HCT116 (cell line): Measurements from ENCODE around the gene NOP14. TPM values are rescaled to one million over a fixed set of nuclear protein-coding genes. Genes with fewer than 3 reads are reported as not detected.

Experiments
- ATAC-seq: fragments of 200-7000 bp; cut with Tn5 transposase; 2 replicates; pipeline ENCODE4 v1.9.1; 2020; ENCODE audit warnings: mild to moderate bottlenecking, moderate library complexity
- BruUV-seq: library from RNA; stranded (reverse); fragments of 400-500 nt; replicated peaks from 2 replicates; lab custom pipeline; 2021; lab: Mats Ljungman, UMichigan
- CTCF ChIA-PET: fragments of 300-600 bp; sonication (Branson Sonifier 250); formaldehyde crosslinking; loops from one replicate; lab custom pipeline; 2021; ENCODE audit warnings: antibody characterized with exemption; lab: Charles Lee
- POLR2A ChIA-PET: fragments of 300-600, 350-600 bp; sonication (Branson Sonifier 250); formaldehyde crosslinking; loops from one replicate; lab custom pipeline; 2021; ENCODE audit warnings: antibody characterized with exemption; lab: Charles Lee
- RAD21 ChIA-PET, 2 experiments: fragments of 300-600 bp; sonication (Branson Sonifier 250); formaldehyde crosslinking; loops; one replicate each; lab custom pipeline; 2023; ENCODE audit warnings: low total read pairs in 2 of 2; ENCODE audit not compliant: uncharacterized antibody in 2 of 2, unreplicated experiment in 2 of 2, low non-redundant PET in 1 of 2; lab: Charles Lee
- DNase-seq: peaks from one replicate; pipeline ENCODE4 v3.0.0-alpha.2; 2010; ENCODE audit warnings: low read depth, low spot score
- H2AFZ ChIP-seq: fragments of 200-600 bp; shearing (Covaris generic), sonication (generic); 2 replicates; pipeline ENCODE4 v1.6.1; 2017; ENCODE audit warnings: low read depth, mixed run types, mixed read lengths, antibody characterized with exemption, low read length; ENCODE audit not compliant: poor library complexity, severe bottlenecking
- H3K27ac ChIP-seq: 2 replicates; pipeline ENCODE4 v1.5.1; 2012; ENCODE audit warnings: low read depth, low read length
- H3K27me3 ChIP-seq: fragments of 200-600 bp; sonication (generic); 2 replicates; pipeline ENCODE4 v1.6.1; 2016; ENCODE audit warnings: mixed run types, low read length, mixed read lengths; ENCODE audit not compliant: insufficient read depth
- H3K36me3 ChIP-seq, 2 experiments: fragments of 200-500 bp in 1 of 2; fragments of 200-600 bp in 1 of 2; sonication (Bioruptor generic) in 1 of 2; sonication (generic) in 1 of 2; 2 replicates each; pipeline versions ENCODE4 v1.5.1 to v1.6.1; 2014 to 2016; ENCODE audit warnings: low read length in 2 of 2, inconsistent platforms in 1 of 2, mixed read lengths in 1 of 2, mixed run types in 1 of 2; ENCODE audit not compliant: insufficient read depth in 2 of 2, control insufficient read depth in 1 of 2
- H3K4me1 ChIP-seq, 2 experiments: fragments of 200-600 bp in 1 of 2; sonication (generic) in 1 of 2; 2 replicates each; pipeline versions ENCODE4 v1.5.1 to v1.6.1; 2012 to 2017; ENCODE audit warnings: low read length in 2 of 2, inconsistent platforms in 1 of 2, mild to moderate bottlenecking in 1 of 2, mixed read lengths in 1 of 2, mixed run types in 1 of 2, moderate library complexity in 1 of 2; ENCODE audit not compliant: insufficient read depth in 2 of 2, control insufficient read depth in 1 of 2
- H3K4me2 ChIP-seq: fragments of 200-600 bp; sonication (generic); 2 replicates; pipeline ENCODE4 v1.6.1; 2017; ENCODE audit warnings: mixed run types, low read length, mixed read lengths
- H3K4me3 ChIP-seq, 2 experiments: fragments of 200-600 bp in 1 of 2; sonication (generic) in 1 of 2; replicated peaks in 1 of 2; 2 replicates each; pipeline ENCODE4 v1.5.1; 2011 to 2016; ENCODE audit warnings: low read length in 2 of 2, control low read depth in 1 of 2, low read depth in 1 of 2, mild to moderate bottlenecking in 1 of 2, mixed read lengths in 1 of 2, mixed run types in 1 of 2
- H3K79me2 ChIP-seq: fragments of 200-600 bp; sonication (generic); 2 replicates; pipeline ENCODE4 v1.6.1; 2017; ENCODE audit warnings: mild to moderate bottlenecking, mixed run types, low read length, moderate library complexity, mixed read lengths; ENCODE audit not compliant: insufficient read depth
- H3K9ac ChIP-seq: fragments of 200-600 bp; sonication (generic); 2 replicates; pipeline ENCODE4 v1.6.1; 2016; ENCODE audit warnings: low read length, mixed read lengths
- H3K9me2 ChIP-seq: fragments of 200-600 bp; sonication (generic), shearing (Covaris generic); 2 replicates; pipeline ENCODE4 v1.6.1; 2017; ENCODE audit warnings: mixed run types, mild to moderate bottlenecking, moderate library complexity; ENCODE audit not compliant: insufficient read depth
- H3K9me3 ChIP-seq, 2 experiments: fragments of 200-500 bp in 1 of 2; fragments of 200-600 bp in 1 of 2; sonication (Bioruptor generic) in 1 of 2; sonication (generic) in 1 of 2; 2 replicates each; pipeline ENCODE4 v1.6.1; 2014 to 2017; ENCODE audit warnings: low read length in 2 of 2, mixed read lengths in 2 of 2, inconsistent platforms in 1 of 2, low read depth in 1 of 2, mild to moderate bottlenecking in 1 of 2, mixed run types in 1 of 2, moderate library complexity in 1 of 2; ENCODE audit not compliant: control insufficient read depth in 1 of 2, insufficient read depth in 1 of 2
- H4K20me1 ChIP-seq: fragments of 200-600 bp; sonication (generic), shearing (Covaris generic); 2 replicates; pipeline ENCODE4 v1.6.1; 2017; ENCODE audit warnings: mixed run types, mild to moderate bottlenecking, moderate library complexity; ENCODE audit not compliant: insufficient read depth
- ATF3 ChIP-seq: IDR thresholded peaks from 2 replicates; pipeline ENCODE4 v1.6.1; 2012
- CBX3 ChIP-seq: IDR thresholded peaks from 2 replicates; pipeline ENCODE4 v1.6.1; 2012; ENCODE audit warnings: low read depth
- CEBPB ChIP-seq: IDR thresholded peaks from 2 replicates; pipeline ENCODE4 v1.6.1; 2012; ENCODE audit warnings: low read depth
- CTCF ChIP-seq, 3 experiments: fragments of 200-600 bp in 1 of 3; sonication (generic) in 1 of 3; IDR thresholded peaks in 2 of 3; conservative IDR thresholded peaks in 1 of 3; 2 replicates each; pipeline ENCODE4 v1.5.1; 2012 to 2017; ENCODE audit warnings: low read depth in 2 of 3, low read length in 2 of 3, antibody characterized with exemption in 1 of 3, borderline replicate concordance in 1 of 3, control low read depth in 1 of 3, mild to moderate bottlenecking in 1 of 3, mixed read lengths in 1 of 3, mixed run types in 1 of 3, moderate library complexity in 1 of 3; ENCODE audit not compliant: insufficient read depth in 1 of 3
- EGR1 ChIP-seq: IDR thresholded peaks from 2 replicates; pipeline ENCODE4 v1.6.1; 2012; ENCODE audit warnings: low read depth
- EZH2 ChIP-seq: fragments of 200-600 bp; sonication (generic); IDR thresholded peaks from 2 replicates; pipeline ENCODE4 v1.6.1; 2017; ENCODE audit warnings: antibody characterized with exemption, mixed run types
- EZH2phosphoT487 ChIP-seq: fragments of 200-600 bp; IDR thresholded peaks from 2 replicates; pipeline ENCODE4 v1.6.1; 2018; ENCODE audit warnings: antibody characterized with exemption, borderline replicate concordance
- FOSL1 ChIP-seq: IDR thresholded peaks from 2 replicates; pipeline ENCODE4 v1.6.1; 2012; ENCODE audit warnings: low read depth
- JUND ChIP-seq: IDR thresholded peaks from 2 replicates; pipeline ENCODE4 v1.6.1; 2012
- POLR2A ChIP-seq: IDR thresholded peaks from 2 replicates; pipeline ENCODE4 v1.7.0; 2011; ENCODE audit warnings: borderline replicate concordance; ENCODE audit not compliant: insufficient read depth, insufficient read length; ENCODE audit errors: extremely low read depth
- POLR2AphosphoS5 ChIP-seq: IDR thresholded peaks from 2 replicates; pipeline ENCODE4 v1.6.1; 2011; ENCODE audit warnings: mild to moderate bottlenecking, low read depth, low read length, moderate library complexity
- RAD21 ChIP-seq: IDR thresholded peaks from 2 replicates; pipeline ENCODE4 v1.6.1; 2012; ENCODE audit warnings: low read depth, mild to moderate bottlenecking
- SIN3A ChIP-seq: IDR thresholded peaks from 2 replicates; pipeline ENCODE4 v1.6.1; 2012; ENCODE audit warnings: low read depth
- SP1 ChIP-seq: IDR thresholded peaks from 2 replicates; pipeline ENCODE4 v1.6.1; 2012; ENCODE audit warnings: low read depth
- TCF7L2 ChIP-seq: IDR thresholded peaks from 2 replicates; pipeline ENCODE4 v1.7.0; 2011; ENCODE audit warnings: borderline replicate concordance, inconsistent platforms; ENCODE audit not compliant: insufficient read depth, insufficient read length; ENCODE audit errors: extremely low read depth
- YY1 ChIP-seq: IDR thresholded peaks from 2 replicates; pipeline ENCODE4 v1.6.1; 2011; ENCODE audit warnings: low read length, low read depth, moderate library complexity, mild to moderate bottlenecking; ENCODE audit not compliant: insufficient replicate concordance; ENCODE audit errors: extremely low read depth
- ZFX ChIP-seq: fragments of 450-650 bp; IDR thresholded peaks from 2 replicates; pipeline ENCODE4 v1.6.1; 2017
- ZNF274 ChIP-seq: fragments of 200-500 bp; sonication (Bioruptor generic); IDR thresholded peaks from 2 replicates; pipeline ENCODE4 v1.6.1; 2014; ENCODE audit warnings: mild to moderate bottlenecking, low read depth, low read length, inconsistent platforms
- intact Hi-C: fragments of 100-400 bp; cut with micrococcal nuclease; formaldehyde crosslinking; loops from 2 replicates; pipeline ENCODE4 v1.10.0; 2022
- total RNA-seq: library from RNA; stranded (reverse); gene quantifications from one replicate; pipeline ENCODE4 v1.2.1, GENCODE V29; 2021; ENCODE audit not compliant: unreplicated experiment

NOP14 gene
- total RNA-seq, 1 experiment from 2014 or later: 67.3 TPM

GRCh38 chr4:2913168-2913567 is 50.0 kb downstream of the NOP14 start:
- H2AFZ ChIP-seq: no peak overlapping the region
- peaks cover 9 to 11% of the 10 kb centered on the region in 2 experiments; a peak in 3 of 4 replicates for H3K36me3 ChIP-seq
- no peaks in the 10 kb centered on the region for H3K27me3 ChIP-seq
- POLR2A ChIA-PET: interaction anchor here (0.6 kb wide), 1 partner anchor 12 kb away, joined by 3 read pairs; no protein-coding TSS in a partner anchor
- intact Hi-C loops: no loop called here
- no peaks in the 10 kb centered on the region for H3K9me2 ChIP-seq
- BruUV-seq: no TSS peak
- H3K9me3 ChIP-seq: no peaks in the 10 kb centered on the region
- H4K20me1 ChIP-seq: no peaks in the 10 kb centered on the region
- no peak for ATAC-seq
- no peaks in the 10 kb centered on the region for H3K4me1 ChIP-seq
- CTCF ChIA-PET: no interaction called here
- no peaks in the 10 kb centered on the region for H3K79me2 ChIP-seq
- H3K9ac ChIP-seq: no peak overlapping the region
- TF ChIP-seq ATF3 (no peak), FOSL1 (no peak), EGR1 (no peak), CEBPB (no peak), EZH2 (no peak), YY1 (no peak), POLR2AphosphoS5 (no peak), POLR2A (no peak), TCF7L2 (no peak), RAD21 (no peak), SIN3A (no peak), ZNF274 (no peak), ZFX (no peak), CBX3 (no peak), SP1 (no peak), JUND (no peak), CTCF (IDR thresholded peaks at IDR 0.05 in 2 of 3, conservative IDR thresholded peaks at IDR 0.05 in 1 of 3; ENCODE audit: borderline replicate concordance in 1 of 3, insufficient read depth in 1 of 3, low read depth in 2 of 3, low read length in 2 of 3) (no peak), EZH2phosphoT487 (no peak)
- H3K27ac ChIP-seq: no peak overlapping the region
- RAD21 ChIA-PET: no interaction called here
- no peak for DNase-seq
- no peak overlapping the region for H3K4me3 ChIP-seq
- H3K4me2 ChIP-seq: no peak overlapping the region
